Ascending aorta (tissue), 2 donors: ENCODE results near the gene RAB40B. TPM values are rescaled to one million over a fixed set of nuclear protein-coding genes. Genes with fewer than 3 reads are reported as not detected.
A peak's percentile ranks its signal among the peaks of the same experiment; 100 is the strongest.

Experiments used
- DNase-seq, 2 donors: peaks; one replicate each; pipeline ENCODE4 v3.0.0-alpha.2; 2019; ENCODE audit warnings: low spot score in 2 of 2
- H3K27ac ChIP-seq, 2 donors: fragments of 200-600 bp; sonication (generic); one replicate each; pipeline ENCODE4 v1.5.1; 2016 to 2017; ENCODE audit warnings: mild to moderate bottlenecking in 1 of 2
- H3K27me3 ChIP-seq: fragments of 200-600 bp; sonication (generic); one replicate; pipeline ENCODE4 v1.5.1; 2017
- H3K36me3 ChIP-seq, 2 donors: fragments of 200-600 bp; sonication (generic); one replicate each; pipeline ENCODE4 v1.5.1; 2016
- H3K4me1 ChIP-seq, 2 donors: fragments of 200-600 bp; sonication (generic); one replicate each; pipeline ENCODE4 v1.5.1; 2016 to 2017; ENCODE audit warnings: mild to moderate bottlenecking in 1 of 2
- H3K4me3 ChIP-seq, 2 donors: fragments of 200-600 bp; sonication (generic); one replicate each; pipeline ENCODE4 v1.5.1; 2016 to 2017; ENCODE audit warnings: mild to moderate bottlenecking in 1 of 2
- H3K9me3 ChIP-seq, 2 donors: fragments of 200-600 bp; sonication (generic); one replicate each; pipeline ENCODE4 v1.5.1; 2016
- intact Hi-C: fragments of 100-400 bp; cut with DNase I; formaldehyde crosslinking; loops from one replicate; pipeline ENCODE4 v1.15.1; 2023
- total RNA-seq: library from RNA; depleted of rRNA; stranded (reverse); fragments of >200 nt; gene quantifications from one replicate; pipeline ENCODE4 v1.1.0, GENCODE V29; 2016
- TF ChIP-seq, protein P1 (sequence below), 3 experiments: fragments of 200-600 bp in 2 of 3; fragments of 450-650 bp in 1 of 3; sonication (generic) in 2 of 3; IDR thresholded peaks; one replicate each; pipeline ENCODE4 v1.5.1; 2016 to 2019; ENCODE audit warnings: antibody characterized with exemption in 3 of 3, mild to moderate bottlenecking in 1 of 3, moderate library complexity in 1 of 3

The RAB40B gene
- total RNA-seq, 1 donor from 2014 or later, result 9.4 TPM

DNA sequence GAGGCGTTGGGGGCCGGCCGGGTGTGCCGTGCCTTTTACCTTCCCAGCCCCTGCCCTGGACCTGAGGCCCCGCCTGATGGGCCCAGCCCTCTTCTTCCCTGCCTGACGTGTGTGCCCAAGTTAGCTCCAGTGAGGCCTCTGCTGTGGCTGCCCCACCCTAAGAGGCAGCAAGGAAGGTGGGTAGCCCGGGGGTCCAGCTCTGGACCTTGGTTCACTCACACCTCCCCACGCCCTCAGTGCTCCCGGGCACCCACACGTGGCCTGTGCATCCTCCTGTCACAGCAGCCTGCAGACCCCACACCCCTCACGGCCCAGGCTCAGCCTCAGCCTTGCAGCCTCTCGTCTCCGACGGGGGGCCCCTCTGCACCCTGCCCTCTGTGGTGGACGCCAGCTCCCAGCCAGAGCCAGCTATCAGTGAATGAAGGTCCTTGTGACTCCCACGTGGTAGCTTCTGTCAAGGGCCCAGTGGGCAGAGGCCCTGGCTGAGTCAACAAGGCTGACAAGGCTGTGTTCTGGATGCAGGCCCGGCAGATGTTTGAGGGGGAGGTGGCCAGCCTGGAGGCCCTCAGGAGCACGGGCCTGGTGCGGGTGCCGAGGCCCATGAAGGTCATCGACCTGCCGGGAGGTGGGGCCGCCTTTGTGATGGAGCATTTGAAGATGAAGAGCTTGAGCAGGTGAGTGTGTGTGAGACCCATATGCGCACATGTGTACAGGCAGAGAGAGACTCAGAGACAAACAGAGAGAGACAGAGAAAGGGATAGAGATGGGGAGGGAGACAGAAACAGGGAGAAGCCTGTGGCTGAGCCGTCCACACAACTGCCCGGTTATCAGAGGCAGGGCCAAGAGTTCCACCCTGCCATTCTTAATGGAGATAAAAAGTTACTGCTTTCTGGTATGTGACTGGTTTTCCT is 39.7 kb upstream of the RAB40B start:
- intact Hi-C loops, result loop anchor here (2.0 kb wide), 1 partner anchor 13 kb away; no protein-coding TSS in a partner anchor
- peaks cover 40 to 41% of the 10 kb centered on the region in 2 donors for H3K36me3 ChIP-seq
- no peak for DNase-seq
- TF ChIP-seq, protein P1, sequence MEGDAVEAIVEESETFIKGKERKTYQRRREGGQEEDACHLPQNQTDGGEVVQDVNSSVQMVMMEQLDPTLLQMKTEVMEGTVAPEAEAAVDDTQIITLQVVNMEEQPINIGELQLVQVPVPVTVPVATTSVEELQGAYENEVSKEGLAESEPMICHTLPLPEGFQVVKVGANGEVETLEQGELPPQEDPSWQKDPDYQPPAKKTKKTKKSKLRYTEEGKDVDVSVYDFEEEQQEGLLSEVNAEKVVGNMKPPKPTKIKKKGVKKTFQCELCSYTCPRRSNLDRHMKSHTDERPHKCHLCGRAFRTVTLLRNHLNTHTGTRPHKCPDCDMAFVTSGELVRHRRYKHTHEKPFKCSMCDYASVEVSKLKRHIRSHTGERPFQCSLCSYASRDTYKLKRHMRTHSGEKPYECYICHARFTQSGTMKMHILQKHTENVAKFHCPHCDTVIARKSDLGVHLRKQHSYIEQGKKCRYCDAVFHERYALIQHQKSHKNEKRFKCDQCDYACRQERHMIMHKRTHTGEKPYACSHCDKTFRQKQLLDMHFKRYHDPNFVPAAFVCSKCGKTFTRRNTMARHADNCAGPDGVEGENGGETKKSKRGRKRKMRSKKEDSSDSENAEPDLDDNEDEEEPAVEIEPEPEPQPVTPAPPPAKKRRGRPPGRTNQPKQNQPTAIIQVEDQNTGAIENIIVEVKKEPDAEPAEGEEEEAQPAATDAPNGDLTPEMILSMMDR (IDR thresholded peaks at IDR 0.05), result no peak
- H3K27me3 ChIP-seq, result no peaks in the 10 kb centered on the region
- peaks cover 0 to 9% of the 10 kb centered on the region in 2 donors for H3K4me1 ChIP-seq
- H3K9me3 ChIP-seq, result peaks cover 0 to 8% of the 10 kb centered on the region in 2 donors
- no peak overlapping the region for H3K4me3 ChIP-seq
- no peak overlapping the region for H3K27ac ChIP-seq

DNA sequence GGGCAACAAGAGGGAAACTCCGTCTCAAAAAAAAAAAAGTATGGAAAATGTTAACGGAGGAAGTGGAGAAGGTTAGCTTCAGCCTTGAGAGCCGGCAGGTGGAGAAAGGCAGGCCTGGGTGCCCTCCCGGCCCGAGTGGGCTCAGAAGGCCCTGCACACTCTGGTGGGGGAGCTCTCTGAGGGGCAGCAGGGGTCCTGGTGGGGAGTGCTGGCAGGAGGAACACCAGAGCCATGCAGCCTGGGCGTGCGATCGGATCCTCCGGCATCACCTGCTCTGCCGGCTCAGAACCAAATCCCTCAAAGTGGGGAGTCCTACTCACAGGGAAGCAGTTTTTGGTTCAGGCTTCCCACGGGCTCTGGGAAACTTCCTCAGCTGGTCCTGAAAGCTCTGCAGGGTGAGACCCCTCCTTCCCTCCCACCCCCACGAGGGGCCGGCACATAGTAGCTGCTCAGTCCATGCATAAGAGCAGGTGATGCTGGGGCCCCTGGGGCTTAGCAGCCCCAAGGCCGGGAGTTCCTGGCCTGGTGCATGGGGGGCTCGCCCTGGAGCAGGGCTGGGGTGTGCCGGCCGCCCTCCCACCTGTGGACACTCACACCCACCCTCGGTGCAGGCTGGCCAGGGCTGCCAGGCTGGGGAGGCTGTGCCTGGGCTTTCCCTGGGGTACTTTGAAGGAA is 38.1 kb upstream of the RAB40B start:
- intact Hi-C loops, result loop anchor here (2.0 kb wide), 1 partner anchor 14 kb away; no protein-coding TSS in a partner anchor
- no peak for DNase-seq
- Histone ChIP-seq H3K36me3 (peaks cover 24 to 26% of the 10 kb centered on the region in 2 donors), H3K4me3 (peak overlapping the region in 1 of 2 donors; percentile 100), H3K27ac (peak overlapping the region in 1 of 2 donors; percentile 90), H3K27me3 (no peaks in the 10 kb centered on the region), H3K4me1 (peaks cover 0 to 9% of the 10 kb centered on the region in 2 donors), H3K9me3 (peaks cover 0 to 8% of the 10 kb centered on the region in 2 donors)
- TF ChIP-seq, protein P1 (IDR thresholded peaks at IDR 0.05), result no peak

DNA sequence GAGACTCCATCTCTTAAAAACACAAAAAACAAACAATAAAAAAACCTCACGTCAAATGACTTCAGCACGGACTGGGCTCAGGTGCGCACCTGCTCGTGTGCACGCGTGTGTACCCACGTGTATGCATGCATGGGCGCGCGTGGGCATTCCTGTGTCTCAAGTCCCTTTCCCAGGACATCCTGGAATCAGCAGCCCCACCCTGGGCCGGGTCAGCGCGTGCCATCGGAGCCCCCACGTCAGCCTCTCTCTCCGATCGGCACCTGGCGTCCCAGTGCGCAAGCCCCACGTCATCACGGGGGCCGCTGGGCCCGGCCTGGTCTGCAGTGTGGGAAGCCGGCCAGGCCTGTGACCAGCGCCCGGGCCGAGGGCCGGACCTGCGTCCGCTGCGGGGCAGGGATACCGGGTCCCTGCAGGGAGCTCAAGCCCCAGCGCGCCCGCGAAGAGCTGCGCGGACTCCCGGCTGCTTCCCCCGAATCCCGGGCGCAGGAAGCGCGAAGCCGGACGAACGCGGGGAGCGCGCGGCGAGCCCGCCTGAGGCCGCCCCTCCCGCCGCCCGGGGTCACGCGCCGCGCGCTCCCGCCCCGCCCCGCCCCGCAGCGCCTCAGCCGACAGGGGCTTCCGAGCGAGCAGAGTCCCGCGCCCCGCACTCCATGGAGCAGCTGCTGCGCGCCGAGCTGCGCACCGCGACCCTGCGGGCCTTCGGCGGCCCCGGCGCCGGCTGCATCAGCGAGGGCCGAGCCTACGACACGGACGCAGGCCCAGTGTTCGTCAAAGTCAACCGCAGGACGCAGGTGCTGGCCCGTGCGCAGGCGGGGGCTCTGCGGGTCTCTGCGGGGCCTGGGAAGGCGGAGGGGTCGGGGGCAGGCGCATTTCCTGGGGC is 36.7 kb upstream of the RAB40B start, which contains the start of gene FN3K:
Gene FN3K, plus strand, starts transcription at position 629 of the 880 bp plus-strand sequence. Its CDS starts 22 bp downstream, at position 651.
- Histone ChIP-seq H3K36me3 (peaks cover 12 to 13% of the 10 kb centered on the region in 2 donors), H3K27me3 (no peaks in the 10 kb centered on the region), H3K4me3 (peak within 1 kb of the TSS; percentile 67 to 100), H3K27ac (peak within 1 kb of the TSS; percentile 86 to 90), H3K9me3 (no peaks in the 10 kb centered on the region), H3K4me1 (peaks cover 0 to 9% of the 10 kb centered on the region in 2 donors)
- DNase-seq, result peak; percentile 27 to 84
- TF ChIP-seq, protein P1 (IDR thresholded peaks at IDR 0.05), result no peak
- intact Hi-C loops, result no loop called here

DNA sequence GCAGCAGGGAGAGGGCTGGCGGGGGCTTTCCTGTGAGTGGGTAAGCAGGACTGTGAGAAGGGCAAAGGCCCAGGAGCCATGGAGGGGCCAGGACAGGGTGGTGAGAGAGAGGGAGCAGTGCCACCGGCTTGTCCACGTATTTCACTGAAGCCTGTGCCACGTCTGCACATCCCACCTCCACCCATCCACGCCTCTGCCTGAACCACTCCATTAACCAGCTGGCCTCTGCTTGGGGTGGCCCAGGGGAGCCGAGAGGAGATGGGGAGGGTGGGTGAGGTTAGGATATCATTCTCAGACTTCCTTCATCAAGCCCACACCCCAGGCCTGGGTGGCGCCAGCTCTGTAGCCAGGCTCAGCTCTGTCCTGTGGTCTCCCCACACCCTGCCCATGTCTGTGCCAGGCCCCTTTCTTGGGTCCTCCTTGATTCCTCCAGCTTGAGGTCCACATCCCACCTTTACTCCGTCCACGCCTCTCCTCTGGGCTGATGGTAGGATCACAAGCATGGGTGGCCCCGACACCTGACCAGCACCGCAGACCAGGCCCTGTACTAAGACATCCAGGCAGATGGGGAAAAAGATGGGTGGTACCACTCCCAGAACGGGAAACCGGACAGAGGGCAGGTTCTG is 33.7 kb upstream of the RAB40B start:
- H3K4me1 ChIP-seq, result peaks cover 0 to 9% of the 10 kb centered on the region in 2 donors

More for the DNA sequence above, 33.7 kb upstream of the RAB40B start:
- no peak overlapping the region for H3K4me3 ChIP-seq
- TF ChIP-seq, protein P1 (IDR thresholded peaks at IDR 0.05), result no peak
- H3K27ac ChIP-seq, result no peak overlapping the region
- no peaks in the 10 kb centered on the region for H3K9me3 ChIP-seq
- H3K36me3 ChIP-seq, result peaks cover 5 to 22% of the 10 kb centered on the region in 2 donors
- no peak for DNase-seq
- H3K27me3 ChIP-seq, result no peaks in the 10 kb centered on the region
- intact Hi-C loops, result no loop called here
